ENCODE results near the gene SUN2. TPM values are rescaled to one million over a fixed set of nuclear protein-coding genes. Genes with fewer than 3 reads are reported as not detected.
A peak's percentile ranks its signal among the peaks of the same experiment; 100 is the strongest.

SUN2 gene
- total and polyA plus RNA-seq, 2 of the 13 experiments (the other 11 are each of a cell fraction or from before 2014, with no cell fraction given): 45.6 to 56.6 TPM

DNA sequence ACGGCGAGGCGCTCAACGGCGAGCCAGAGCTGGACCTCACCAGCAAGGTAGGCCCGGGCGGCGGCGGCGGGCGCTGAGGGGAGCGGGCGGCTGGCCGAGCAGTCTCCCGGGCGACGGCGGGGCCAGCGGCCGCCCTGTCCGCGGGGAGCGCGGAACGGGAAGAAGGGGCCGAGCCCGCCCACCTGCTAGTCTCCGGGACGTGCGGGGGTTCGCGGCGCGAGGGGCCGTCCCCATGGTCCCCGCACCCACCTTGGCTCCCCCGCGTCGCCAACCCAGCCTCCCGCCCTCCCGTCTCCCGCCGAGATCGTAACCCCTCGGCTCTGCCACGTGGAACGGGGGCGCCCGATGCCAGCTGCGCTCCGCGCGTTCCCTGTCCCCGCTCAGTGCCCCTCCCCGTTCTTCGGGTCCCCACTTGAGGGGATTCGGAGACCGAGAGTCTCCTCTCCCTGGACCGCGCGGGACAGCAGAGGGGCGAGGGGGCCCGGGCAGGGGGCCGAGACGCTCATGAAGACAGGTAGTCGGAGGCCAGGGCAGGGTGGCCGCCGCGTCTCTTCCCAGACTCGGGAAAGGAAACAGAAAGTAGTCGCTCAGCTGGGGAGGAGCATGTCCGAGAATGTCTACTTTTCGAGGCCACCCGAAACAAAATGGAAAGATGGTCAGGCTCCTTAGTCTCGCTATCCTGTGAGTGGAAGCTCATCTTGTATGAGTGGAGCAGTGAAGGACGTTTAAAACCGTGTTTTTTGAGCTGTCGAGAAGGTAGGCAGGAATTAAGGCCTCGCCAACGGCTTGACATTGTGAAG is 49.5 kb downstream of the SUN2 start (continued):
- TF ChIP-seq, protein P1, sequence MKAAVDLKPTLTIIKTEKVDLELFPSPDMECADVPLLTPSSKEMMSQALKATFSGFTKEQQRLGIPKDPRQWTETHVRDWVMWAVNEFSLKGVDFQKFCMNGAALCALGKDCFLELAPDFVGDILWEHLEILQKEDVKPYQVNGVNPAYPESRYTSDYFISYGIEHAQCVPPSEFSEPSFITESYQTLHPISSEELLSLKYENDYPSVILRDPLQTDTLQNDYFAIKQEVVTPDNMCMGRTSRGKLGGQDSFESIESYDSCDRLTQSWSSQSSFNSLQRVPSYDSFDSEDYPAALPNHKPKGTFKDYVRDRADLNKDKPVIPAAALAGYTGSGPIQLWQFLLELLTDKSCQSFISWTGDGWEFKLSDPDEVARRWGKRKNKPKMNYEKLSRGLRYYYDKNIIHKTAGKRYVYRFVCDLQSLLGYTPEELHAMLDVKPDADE (CRISPR knock-in tag; IDR thresholded peaks at IDR 0.05): 0 out of 2 replicates have a peak, but pooled peaks have one; percentile 31
- TF ChIP-seq, protein P2, sequence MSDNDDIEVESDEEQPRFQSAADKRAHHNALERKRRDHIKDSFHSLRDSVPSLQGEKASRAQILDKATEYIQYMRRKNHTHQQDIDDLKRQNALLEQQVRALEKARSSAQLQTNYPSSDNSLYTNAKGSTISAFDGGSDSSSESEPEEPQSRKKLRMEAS (IDR thresholded peaks at IDR 0.05): peak; percentile 55; the same call in 1 of the 2 replicates
- TF ChIP-seq RARG (CRISPR knock-in tag; IDR thresholded peaks at IDR 0.05; ENCODE audit: low read depth) (no peak), MXI1 (IDR thresholded peaks at IDR 0.05; ENCODE audit: borderline replicate concordance, low read depth, low read length) (peak; percentile 60; the same call in 2 of the 3 replicates), ZNF501 (CRISPR knock-in tag; IDR thresholded peaks at IDR 0.05) (no peak; the same call in 1 of the 2 replicates), KMT2B (CRISPR knock-in tag; IDR thresholded peaks at IDR 0.05) (peak; percentile 40; the same call in 1 of the 2 replicates), HES4 (CRISPR knock-in tag; IDR thresholded peaks at IDR 0.05; ENCODE audit: borderline replicate concordance) (peak; percentile 65; the same call in 1 of the 2 replicates), HIVEP1 (CRISPR knock-in tag; IDR thresholded peaks at IDR 0.05) (no peak), FOSL2 (CRISPR knock-in tag; IDR thresholded peaks at IDR 0.05) (0 out of 2 replicates have a peak, but pooled peaks have one; percentile 15), MED1 (CRISPR knock-in tag; IDR thresholded peaks at IDR 0.05) (no peak)
- TF ChIP-seq, protein P3, sequence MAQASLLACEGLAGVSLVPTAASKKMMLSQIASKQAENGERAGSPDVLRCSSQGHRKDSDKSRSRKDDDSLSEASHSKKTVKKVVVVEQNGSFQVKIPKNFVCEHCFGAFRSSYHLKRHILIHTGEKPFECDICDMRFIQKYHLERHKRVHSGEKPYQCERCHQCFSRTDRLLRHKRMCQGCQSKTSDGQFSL (CRISPR knock-in tag; IDR thresholded peaks at IDR 0.05): no peak
- TF ChIP-seq, protein P4, sequence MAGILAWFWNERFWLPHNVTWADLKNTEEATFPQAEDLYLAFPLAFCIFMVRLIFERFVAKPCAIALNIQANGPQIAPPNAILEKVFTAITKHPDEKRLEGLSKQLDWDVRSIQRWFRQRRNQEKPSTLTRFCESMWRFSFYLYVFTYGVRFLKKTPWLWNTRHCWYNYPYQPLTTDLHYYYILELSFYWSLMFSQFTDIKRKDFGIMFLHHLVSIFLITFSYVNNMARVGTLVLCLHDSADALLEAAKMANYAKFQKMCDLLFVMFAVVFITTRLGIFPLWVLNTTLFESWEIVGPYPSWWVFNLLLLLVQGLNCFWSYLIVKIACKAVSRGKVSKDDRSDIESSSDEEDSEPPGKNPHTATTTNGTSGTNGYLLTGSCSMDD (CRISPR knock-in tag; IDR thresholded peaks at IDR 0.05): no peak
- TF ChIP-seq, protein P5, sequence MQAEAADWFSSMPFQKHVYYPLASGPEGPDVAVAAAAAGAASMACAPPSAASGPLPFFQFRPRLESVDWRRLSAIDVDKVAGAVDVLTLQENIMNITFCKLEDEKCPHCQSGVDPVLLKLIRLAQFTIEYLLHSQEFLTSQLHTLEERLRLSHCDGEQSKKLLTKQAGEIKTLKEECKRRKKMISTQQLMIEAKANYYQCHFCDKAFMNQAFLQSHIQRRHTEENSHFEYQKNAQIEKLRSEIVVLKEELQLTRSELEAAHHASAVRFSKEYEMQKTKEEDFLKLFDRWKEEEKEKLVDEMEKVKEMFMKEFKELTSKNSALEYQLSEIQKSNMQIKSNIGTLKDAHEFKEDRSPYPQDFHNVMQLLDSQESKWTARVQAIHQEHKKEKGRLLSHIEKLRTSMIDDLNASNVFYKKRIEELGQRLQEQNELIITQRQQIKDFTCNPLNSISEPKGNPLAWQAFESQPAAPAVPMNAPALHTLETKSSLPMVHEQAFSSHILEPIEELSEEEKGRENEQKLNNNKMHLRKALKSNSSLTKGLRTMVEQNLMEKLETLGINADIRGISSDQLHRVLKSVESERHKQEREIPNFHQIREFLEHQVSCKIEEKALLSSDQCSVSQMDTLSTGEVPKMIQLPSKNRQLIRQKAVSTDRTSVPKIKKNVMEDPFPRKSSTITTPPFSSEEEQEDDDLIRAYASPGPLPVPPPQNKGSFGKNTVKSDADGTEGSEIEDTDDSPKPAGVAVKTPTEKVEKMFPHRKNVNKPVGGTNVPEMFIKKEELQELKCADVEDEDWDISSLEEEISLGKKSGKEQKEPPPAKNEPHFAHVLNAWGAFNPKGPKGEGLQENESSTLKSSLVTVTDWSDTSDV (CRISPR knock-in tag; IDR thresholded peaks at IDR 0.05): no peak
- TF ChIP-seq, protein P6, sequence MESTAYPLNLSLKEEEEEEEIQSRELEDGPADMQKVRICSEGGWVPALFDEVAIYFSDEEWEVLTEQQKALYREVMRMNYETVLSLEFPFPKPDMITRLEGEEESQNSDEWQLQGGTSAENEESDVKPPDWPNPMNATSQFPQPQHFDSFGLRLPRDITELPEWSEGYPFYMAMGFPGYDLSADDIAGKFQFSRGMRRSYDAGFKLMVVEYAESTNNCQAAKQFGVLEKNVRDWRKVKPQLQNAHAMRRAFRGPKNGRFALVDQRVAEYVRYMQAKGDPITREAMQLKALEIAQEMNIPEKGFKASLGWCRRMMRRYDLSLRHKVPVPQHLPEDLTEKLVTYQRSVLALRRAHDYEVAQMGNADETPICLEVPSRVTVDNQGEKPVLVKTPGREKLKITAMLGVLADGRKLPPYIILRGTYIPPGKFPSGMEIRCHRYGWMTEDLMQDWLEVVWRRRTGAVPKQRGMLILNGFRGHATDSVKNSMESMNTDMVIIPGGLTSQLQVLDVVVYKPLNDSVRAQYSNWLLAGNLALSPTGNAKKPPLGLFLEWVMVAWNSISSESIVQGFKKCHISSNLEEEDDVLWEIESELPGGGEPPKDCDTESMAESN (CRISPR knock-in tag; conservative IDR thresholded peaks at IDR 0.05): peak; percentile 52; the same call in 1 of the 2 replicates

Measured in HepG2 (cell line).